Measurements from ENCODE around the gene CENPA.
"Not testable (repeated sequence)": the region's sequence is repeated elsewhere in the genome, so short reads cannot be mapped to it uniquely, and the experiment has no call there.

CENPA gene

GRCh38 chr2:26760991-26761390 lies 24.9 kb upstream of the CENPA start:
- DNase-seq (ENCODE audit: low read depth), result not testable (repeated sequence)

GRCh38 chr2:26763019-26763418 lies 22.8 kb upstream of the CENPA start:
- no peak for DNase-seq (ENCODE audit: low read depth)

GRCh38 chr2:26764078-26764887 lies 21.6 kb upstream of the CENPA start, which contains the start of gene SLC35F6:
Gene SLC35F6, plus strand, starts transcription at chr2:26764284. Its CDS starts 66 bp downstream, at chr2:26764350.
- DNase-seq (ENCODE audit: low read depth), result peak; percentile 57

- no peak for DNase-seq (ENCODE audit: low read depth)
Observed at GRCh38 chr2:26764906-26765305, 20.9 kb upstream of the CENPA start.

- no peak for DNase-seq (ENCODE audit: low read depth)
Observed at GRCh38 chr2:26765475-26766200, 20.2 kb upstream of the CENPA start.

- DNase-seq (ENCODE audit: low read depth), result no peak
Observed at GRCh38 chr2:26767129-26767528, 18.7 kb upstream of the CENPA start.

GRCh38 chr2:26767894-26768487 lies 17.9 kb upstream of the CENPA start:
- no peak for DNase-seq (ENCODE audit: low read depth)

GRCh38 chr2:26768759-26769088 lies 17.1 kb upstream of the CENPA start:
- DNase-seq (ENCODE audit: low read depth), result no peak

- no peak for DNase-seq (ENCODE audit: low read depth)
Observed at GRCh38 chr2:26769089-26769761, 16.6 kb upstream of the CENPA start.

- DNase-seq (ENCODE audit: low read depth), result peak; percentile 81
Observed at GRCh38 chr2:26770986-26771586, 14.8 kb upstream of the CENPA start.

GRCh38 chr2:26772064-26773001 lies 13.5 kb upstream of the CENPA start:
- peak; percentile 64 for DNase-seq (ENCODE audit: low read depth)

GRCh38 chr2:26776195-26776800 lies 9.6 kb upstream of the CENPA start:
- no peak for DNase-seq (ENCODE audit: low read depth)

- no peak for DNase-seq (ENCODE audit: low read depth)
Observed at GRCh38 chr2:26778098-26778497, 7.8 kb upstream of the CENPA start.

- DNase-seq (ENCODE audit: low read depth), result no peak
Observed at GRCh38 chr2:26778507-26778906, 7.3 kb upstream of the CENPA start.

GRCh38 chr2:26780203-26780760 lies 5.6 kb upstream of the CENPA start:
- no peak for DNase-seq (ENCODE audit: low read depth)

- DNase-seq (ENCODE audit: low read depth), result no peak
Observed at GRCh38 chr2:26782876-26783704, 2.8 kb upstream of the CENPA start.

- DNase-seq (ENCODE audit: low read depth), result no peak
Observed at GRCh38 chr2:26784570-26785234, 1.2 kb upstream of the CENPA start.

GRCh38 chr2:26786207-26787028 lies 562 bp downstream of the CENPA start:
- DNase-seq (ENCODE audit: low read depth), result no peak
